D721Med (cell line): Measurements from ENCODE around the gene RUNX1.

ENCODE experiments used
- DNase-seq: peaks from one replicate; pipeline ENCODE4 v3.0.0; 2011; ENCODE audit warnings: low spot score; ENCODE audit not compliant: insufficient read length
- FAIRE-seq: peaks from 2 replicates; lab custom pipeline; 2011; peaks lifted over from hg19 to GRCh38; lab: Jason Lieb, UNC
- TF ChIP-seq, protein P1 (sequence below): IDR thresholded peaks from 2 replicates; pipeline ENCODE4 v1.5.1; 2012; ENCODE audit warnings: mild to moderate bottlenecking, control low read depth; ENCODE audit not compliant: insufficient read depth; ENCODE audit errors: missing control alignments

RUNX1 gene

DNA sequence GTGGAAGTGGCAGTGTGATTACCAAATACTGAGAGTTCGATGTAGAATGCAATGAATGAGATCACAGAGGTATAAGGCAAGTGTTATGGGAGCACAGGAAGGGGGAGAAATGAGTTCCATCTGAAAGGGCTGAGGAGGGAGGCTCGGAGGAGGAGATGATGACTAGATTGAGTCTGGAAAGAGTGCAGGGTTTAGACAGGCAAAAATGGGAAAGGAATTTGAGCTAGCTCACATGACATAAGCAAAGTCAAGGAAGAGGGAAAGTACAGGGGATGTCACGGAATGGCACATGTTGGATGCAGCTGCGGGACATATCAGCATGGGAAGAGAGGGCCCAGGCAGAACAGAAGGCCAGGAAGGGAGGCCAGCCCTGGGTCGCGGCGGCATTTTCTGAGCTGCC, 132.7 kb downstream of the RUNX1 start:
- FAIRE-seq (no peak), DNase-seq (no peak)
- TF ChIP-seq, protein P1, sequence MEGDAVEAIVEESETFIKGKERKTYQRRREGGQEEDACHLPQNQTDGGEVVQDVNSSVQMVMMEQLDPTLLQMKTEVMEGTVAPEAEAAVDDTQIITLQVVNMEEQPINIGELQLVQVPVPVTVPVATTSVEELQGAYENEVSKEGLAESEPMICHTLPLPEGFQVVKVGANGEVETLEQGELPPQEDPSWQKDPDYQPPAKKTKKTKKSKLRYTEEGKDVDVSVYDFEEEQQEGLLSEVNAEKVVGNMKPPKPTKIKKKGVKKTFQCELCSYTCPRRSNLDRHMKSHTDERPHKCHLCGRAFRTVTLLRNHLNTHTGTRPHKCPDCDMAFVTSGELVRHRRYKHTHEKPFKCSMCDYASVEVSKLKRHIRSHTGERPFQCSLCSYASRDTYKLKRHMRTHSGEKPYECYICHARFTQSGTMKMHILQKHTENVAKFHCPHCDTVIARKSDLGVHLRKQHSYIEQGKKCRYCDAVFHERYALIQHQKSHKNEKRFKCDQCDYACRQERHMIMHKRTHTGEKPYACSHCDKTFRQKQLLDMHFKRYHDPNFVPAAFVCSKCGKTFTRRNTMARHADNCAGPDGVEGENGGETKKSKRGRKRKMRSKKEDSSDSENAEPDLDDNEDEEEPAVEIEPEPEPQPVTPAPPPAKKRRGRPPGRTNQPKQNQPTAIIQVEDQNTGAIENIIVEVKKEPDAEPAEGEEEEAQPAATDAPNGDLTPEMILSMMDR, result no peak

DNA sequence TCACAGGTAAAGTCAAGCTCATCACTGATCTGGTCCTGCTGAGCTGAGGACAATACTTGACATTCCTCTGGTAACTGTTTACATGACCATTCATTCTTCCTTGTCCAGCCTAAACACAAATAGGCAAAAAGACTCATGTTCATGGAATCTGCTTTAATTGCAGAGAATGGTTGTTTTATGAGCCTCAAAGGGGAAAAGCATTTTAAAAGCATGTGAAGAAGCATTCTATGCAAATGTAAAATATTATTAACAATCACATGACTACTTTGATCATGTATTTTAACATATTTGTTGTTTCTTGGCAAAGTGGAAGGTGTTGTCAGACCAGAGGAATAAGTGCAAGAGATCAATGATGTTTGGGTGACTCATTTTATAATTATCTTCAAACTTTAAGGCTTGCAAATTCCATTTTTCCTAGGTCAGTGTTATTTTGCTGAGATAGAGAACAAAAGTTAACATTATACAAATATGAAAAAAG, 133.7 kb downstream of the RUNX1 start:
- TF ChIP-seq, protein P1, result no peak
- FAIRE-seq, result no peak

DNA sequence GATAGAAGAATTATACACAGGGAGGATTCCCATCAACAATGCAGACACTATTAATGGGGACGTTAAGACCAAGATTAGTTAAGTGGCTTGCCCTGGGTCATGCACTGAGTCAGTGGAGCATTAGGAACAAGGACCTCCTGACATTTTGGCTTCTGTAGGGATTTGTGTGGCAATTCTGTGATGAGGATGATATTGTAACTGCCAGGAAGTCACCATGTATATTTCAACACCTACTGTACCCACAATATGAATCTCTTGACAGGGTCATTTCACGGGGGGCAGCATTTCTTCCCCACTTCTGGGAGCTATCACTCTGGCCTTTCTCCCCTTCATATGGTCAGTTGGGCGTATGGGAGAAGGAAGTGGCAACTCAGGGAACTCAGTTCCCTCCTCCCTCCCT, 134.9 kb downstream of the RUNX1 start:
- FAIRE-seq, result no peak
- TF ChIP-seq, protein P1, result no peak

More for the DNA sequence above, 133.7 kb downstream of the RUNX1 start:
- DNase-seq, result no peak

DNA sequence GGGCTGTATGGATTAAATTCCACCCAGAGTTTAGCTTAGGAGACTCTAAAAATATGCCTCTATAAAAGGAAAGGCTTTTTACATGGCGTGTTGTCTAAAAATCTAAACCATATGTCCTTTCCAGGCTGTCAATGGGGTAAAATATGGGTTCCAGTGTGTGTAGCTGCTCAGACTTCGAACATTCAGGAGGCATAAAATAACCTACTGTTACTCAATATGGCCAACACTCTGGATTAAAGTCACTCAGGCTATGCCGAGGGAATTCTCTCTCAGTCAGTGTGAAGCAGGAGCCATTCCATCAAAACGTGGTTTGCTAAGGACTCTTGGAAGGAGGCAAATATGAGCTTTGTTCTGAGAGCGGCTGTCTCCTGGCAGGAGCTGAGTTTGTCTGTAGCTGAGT, 135.3 kb downstream of the RUNX1 start:
- TF ChIP-seq, protein P1, result no peak
- DNase-seq (no peak), FAIRE-seq (no peak)

More for the DNA sequence above, 134.9 kb downstream of the RUNX1 start:
- DNase-seq, result no peak

DNA sequence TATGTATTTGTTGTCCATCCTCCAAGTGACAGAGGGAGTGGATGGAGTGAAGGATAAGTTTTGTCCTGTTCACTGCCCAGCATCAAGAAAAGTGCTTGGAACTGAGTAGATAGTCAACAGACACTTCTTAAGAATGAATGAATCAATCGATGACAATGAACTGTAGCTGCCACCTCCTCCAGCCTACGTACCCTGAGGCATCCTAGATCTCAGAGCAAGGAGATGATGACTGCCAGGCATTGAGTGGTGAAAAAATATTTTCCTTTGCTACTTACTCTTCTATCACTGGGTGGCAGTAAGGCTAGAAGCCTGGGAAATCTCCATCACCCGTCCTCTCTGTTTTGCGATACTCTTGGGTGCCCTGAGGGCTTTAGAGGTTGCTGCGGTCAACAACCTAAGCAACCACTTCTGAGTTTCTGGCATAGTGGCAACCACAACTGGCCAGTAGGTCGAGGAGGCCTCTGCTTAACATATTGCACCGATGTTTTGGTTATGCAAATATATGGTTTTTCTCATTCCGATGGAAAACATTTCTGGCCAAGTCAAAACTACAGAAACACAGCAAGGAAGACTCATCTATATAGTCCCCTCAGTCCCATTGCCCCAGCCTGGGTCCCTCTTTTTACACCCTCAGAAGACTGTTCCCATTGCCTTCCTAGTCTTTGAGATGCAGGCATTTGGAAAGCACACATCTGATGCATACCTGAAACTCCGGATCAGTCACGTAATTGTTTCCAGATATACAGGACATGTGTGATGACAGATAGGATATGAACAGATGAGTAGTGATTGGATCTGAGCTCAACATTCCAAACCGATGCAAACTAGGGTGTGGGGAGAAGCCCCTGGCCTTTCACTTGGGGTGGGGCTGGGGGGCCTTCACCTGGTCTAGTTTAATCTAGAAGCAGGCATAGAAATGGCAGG, 136.8 kb downstream of the RUNX1 start:
- DNase-seq, result no peak
- no peak for FAIRE-seq
- TF ChIP-seq, protein P1, result no peak

DNA sequence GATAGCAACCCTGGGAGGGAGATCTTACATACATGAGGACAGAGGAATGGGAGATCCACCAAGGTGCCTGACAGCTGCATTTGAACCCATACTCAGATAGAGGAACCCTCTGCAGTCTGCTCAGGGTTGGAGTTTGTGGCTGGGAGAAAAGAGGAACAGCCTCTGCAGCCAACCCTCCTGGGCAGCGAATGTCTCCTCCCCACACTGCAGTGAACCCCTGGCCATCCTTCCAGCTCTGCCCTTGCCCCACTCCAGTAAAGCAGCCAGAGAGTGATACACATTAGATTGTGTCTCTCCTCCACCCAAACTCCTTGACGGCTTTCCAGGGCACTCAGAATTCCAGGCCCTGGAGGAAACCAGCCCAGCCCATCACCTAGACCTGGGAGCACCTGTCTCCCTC, 137.7 kb downstream of the RUNX1 start:
- DNase-seq (no peak), FAIRE-seq (no peak)
- TF ChIP-seq, protein P1, result no peak

DNA sequence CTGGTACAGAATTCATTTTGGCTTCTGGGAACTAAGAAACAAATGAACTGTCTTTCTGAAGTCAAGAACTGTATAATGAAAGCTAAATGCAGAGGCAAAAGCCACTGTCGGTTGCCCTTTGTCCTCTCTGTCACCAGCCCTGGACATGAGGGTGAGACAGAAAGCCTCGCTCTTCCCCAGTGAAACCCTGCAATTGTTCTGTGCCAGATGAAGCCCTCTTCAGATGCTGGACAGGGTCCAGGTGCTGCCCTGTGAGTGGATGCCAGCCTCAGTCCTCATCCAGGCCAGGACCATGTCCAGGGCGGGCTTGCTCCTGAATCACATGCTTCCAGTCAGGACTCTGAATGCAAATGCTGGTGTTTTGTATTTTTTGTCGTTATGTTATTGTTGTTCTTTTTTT, 138.7 kb downstream of the RUNX1 start:
- DNase-seq (no peak), FAIRE-seq (no peak)
- TF ChIP-seq, protein P1, result no peak
